D721Med (cell line): ENCODE measurements around the gene AFF3.

Experiments used
- DNase-seq: peaks from one replicate; pipeline ENCODE4 v3.0.0; 2011; ENCODE audit warnings: low spot score; ENCODE audit not compliant: insufficient read length
- FAIRE-seq: peaks from 2 replicates; lab custom pipeline; 2011; peaks lifted over from hg19 to GRCh38; lab: Jason Lieb, UNC
- TF ChIP-seq, protein P1 (sequence below): IDR thresholded peaks from 2 replicates; pipeline ENCODE4 v1.5.1; 2012; ENCODE audit warnings: mild to moderate bottlenecking, control low read depth; ENCODE audit not compliant: insufficient read depth; ENCODE audit errors: missing control alignments

Gene AFF3

DNA sequence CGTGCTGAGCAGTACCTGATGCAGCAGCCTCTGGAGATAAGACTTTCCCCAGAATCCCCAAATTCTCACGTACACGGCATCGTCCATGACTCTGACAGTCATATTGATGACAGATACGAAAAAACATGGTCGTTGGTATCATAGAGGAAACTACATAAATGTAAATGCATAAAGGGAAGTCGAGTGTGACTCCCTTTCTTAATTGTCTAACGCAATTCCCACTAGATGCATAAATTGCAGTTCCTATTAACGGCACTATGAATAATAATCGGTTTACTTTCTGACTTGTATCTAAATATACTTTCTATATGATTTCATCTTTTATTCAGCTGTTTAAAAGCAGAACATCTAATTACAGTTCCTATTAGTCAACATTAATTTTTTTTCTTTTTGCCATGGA is 330.0 kb downstream of the AFF3 start:
- DNase-seq: no peak
- no peak for FAIRE-seq
- TF ChIP-seq, protein P1, sequence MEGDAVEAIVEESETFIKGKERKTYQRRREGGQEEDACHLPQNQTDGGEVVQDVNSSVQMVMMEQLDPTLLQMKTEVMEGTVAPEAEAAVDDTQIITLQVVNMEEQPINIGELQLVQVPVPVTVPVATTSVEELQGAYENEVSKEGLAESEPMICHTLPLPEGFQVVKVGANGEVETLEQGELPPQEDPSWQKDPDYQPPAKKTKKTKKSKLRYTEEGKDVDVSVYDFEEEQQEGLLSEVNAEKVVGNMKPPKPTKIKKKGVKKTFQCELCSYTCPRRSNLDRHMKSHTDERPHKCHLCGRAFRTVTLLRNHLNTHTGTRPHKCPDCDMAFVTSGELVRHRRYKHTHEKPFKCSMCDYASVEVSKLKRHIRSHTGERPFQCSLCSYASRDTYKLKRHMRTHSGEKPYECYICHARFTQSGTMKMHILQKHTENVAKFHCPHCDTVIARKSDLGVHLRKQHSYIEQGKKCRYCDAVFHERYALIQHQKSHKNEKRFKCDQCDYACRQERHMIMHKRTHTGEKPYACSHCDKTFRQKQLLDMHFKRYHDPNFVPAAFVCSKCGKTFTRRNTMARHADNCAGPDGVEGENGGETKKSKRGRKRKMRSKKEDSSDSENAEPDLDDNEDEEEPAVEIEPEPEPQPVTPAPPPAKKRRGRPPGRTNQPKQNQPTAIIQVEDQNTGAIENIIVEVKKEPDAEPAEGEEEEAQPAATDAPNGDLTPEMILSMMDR: no peak

GRCh38 chr2:99811544-99811943 is 330.8 kb downstream of the AFF3 start:
- FAIRE-seq (no peak), DNase-seq (no peak)
- TF ChIP-seq, protein P1: no peak

DNA sequence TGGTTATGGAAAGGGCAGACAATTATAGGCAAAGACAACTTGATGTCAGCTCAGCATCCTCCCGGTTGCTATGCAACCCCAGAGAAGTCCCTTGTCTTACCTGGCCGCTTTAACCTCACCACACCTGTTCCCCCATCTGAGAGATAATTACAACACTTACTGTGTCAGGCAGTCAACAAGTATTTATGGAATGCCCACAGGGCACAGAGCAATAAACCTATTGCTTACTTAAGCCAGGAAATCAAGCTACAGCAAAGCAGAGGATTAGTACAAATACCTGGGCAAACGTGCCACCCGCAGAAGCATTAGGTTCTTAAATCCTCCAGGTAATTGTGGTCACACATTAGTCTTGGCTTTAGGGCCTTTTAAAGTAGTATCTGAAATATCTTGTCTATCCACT is 332.2 kb downstream of the AFF3 start:
- FAIRE-seq (no peak), DNase-seq (no peak)
- TF ChIP-seq, protein P1: no peak

GRCh38 chr2:99809259-99809900 is 333.0 kb downstream of the AFF3 start:
- TF ChIP-seq, protein P1: no peak
- FAIRE-seq: no peak
- DNase-seq: no peak

DNA sequence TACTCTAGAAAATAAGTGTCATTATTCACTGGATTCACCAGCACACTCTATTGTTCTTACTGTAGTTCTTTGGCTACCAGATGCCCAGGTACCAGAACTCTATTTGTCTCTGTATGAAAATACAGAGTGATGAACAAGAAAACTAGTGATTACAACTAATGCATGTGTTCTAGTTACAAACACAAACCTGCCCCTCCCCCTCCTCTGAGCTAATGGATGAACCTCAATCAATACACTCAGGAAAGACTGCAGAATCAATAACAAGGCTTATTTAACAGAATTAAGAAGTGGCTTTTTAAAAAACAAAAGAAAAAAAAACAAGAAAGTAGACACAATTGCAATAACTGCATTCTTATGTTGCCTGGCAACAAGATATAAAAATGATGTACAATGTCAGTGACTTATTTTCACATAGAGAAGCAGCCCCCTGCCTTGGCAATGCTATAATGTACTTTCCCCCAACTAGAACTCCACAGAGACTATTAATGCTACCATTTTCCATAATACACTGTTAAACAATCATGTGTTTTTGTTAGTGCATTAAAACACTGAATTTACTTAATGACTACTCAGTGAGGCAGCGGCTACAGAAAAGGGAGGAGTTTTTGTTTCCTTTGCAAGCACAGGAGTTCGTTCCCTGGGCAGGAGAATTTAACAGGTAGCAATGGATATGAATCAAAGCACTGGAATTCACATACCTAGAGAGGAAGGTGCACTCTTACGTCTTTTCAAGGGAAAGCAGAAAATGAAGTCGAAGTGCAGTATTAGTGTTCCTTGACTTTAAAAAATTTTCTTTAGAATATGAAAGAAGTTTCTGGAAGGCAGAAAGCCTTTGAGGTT is 333.8 kb downstream of the AFF3 start:
- FAIRE-seq: no peak
- no peak for DNase-seq

DNA sequence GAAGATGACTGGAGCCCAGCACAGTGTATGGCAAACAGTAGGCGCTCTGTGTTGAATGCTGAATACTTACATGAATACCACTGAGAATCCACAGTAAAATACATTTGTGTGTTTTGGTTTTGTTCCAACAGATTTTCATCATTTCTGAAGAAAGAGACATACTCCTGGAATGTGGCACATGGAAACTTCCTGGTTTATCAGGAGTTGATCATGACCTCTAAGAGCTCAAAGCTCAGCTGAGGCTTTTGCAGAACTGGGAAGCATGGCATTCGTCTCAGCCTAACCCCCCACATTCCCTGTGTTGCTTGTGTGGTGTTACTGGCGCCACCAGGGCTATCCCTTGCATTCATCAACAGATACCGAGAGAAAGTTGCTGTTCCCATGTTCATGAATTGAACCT is 335.6 kb downstream of the AFF3 start:
- no peak for FAIRE-seq
- no peak for DNase-seq
- TF ChIP-seq, protein P1: no peak

More for the DNA sequence above, 333.8 kb downstream of the AFF3 start:
- TF ChIP-seq, protein P1: no peak

GRCh38 chr2:99805930-99806476 is 336.4 kb downstream of the AFF3 start:
- TF ChIP-seq, protein P1: no peak
- FAIRE-seq (no peak), DNase-seq (no peak)
